ENCODE measurements around the gene TOX2.

TOX2 gene

GRCh38 chr20:44084439-44084838 is 169.8 kb downstream of the TOX2 start:
- no peaks in the 10 kb centered on the region for H3K9me3 ChIP-seq (ENCODE audit: severe bottlenecking)
- H3K4me1 ChIP-seq (ENCODE audit: insufficient read depth, poor library complexity, severe bottlenecking) = peaks cover 7% of the 10 kb centered on the region
- no peak overlapping the region for H3K27ac ChIP-seq (ENCODE audit: poor library complexity, severe bottlenecking)
- H3K36me3 ChIP-seq (ENCODE audit: low read depth) = no peaks in the 10 kb centered on the region
- no peak for DNase-seq (ENCODE audit: low spot score)
- H3K4me3 ChIP-seq (ENCODE audit: severe bottlenecking) = no peak overlapping the region
- no peaks in the 10 kb centered on the region for H3K27me3 ChIP-seq (ENCODE audit: insufficient read depth, poor library complexity, severe bottlenecking)
- TF ChIP-seq, protein P1, sequence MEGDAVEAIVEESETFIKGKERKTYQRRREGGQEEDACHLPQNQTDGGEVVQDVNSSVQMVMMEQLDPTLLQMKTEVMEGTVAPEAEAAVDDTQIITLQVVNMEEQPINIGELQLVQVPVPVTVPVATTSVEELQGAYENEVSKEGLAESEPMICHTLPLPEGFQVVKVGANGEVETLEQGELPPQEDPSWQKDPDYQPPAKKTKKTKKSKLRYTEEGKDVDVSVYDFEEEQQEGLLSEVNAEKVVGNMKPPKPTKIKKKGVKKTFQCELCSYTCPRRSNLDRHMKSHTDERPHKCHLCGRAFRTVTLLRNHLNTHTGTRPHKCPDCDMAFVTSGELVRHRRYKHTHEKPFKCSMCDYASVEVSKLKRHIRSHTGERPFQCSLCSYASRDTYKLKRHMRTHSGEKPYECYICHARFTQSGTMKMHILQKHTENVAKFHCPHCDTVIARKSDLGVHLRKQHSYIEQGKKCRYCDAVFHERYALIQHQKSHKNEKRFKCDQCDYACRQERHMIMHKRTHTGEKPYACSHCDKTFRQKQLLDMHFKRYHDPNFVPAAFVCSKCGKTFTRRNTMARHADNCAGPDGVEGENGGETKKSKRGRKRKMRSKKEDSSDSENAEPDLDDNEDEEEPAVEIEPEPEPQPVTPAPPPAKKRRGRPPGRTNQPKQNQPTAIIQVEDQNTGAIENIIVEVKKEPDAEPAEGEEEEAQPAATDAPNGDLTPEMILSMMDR (IDR thresholded peaks at IDR 0.05; ENCODE audit: poor library complexity, severe bottlenecking) = no peak
- no peak for ATAC-seq (ENCODE audit: low read depth)

DNA sequence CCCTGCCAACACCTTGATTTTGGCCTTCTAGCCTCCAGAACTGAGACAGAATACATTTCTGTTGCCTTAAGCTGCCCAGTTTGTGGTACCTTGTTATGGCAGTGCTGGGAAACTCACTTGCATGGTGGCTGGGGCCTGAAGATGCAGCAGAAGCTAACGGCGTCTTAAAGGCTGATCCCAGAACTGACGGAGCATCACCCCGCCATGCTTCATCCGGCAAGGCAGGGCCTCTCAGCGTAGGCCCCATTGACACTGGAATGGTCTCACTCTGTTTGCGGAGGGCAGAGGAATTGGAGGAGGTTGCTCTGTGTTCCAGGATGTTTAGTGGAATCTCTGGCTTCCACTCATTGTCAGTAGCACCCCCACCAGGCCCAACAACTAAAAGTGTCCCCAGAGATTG is 170.2 kb downstream of the TOX2 start:
- H3K27me3 ChIP-seq (ENCODE audit: insufficient read depth, poor library complexity, severe bottlenecking) = no peaks in the 10 kb centered on the region
- ATAC-seq (ENCODE audit: low read depth) = no peak
- peak; percentile 67 for DNase-seq (ENCODE audit: low spot score)

GRCh38 chr20:44085616-44086434 is 171.2 kb downstream of the TOX2 start:
- TF ChIP-seq, protein P1 (IDR thresholded peaks at IDR 0.05; ENCODE audit: poor library complexity, severe bottlenecking) = no peak
- no peak overlapping the region for H3K4me3 ChIP-seq (ENCODE audit: severe bottlenecking)
- no peaks in the 10 kb centered on the region for H3K27me3 ChIP-seq (ENCODE audit: insufficient read depth, poor library complexity, severe bottlenecking)
- ATAC-seq (ENCODE audit: low read depth) = no peak
- DNase-seq (ENCODE audit: low spot score) = peak; percentile 77
- H3K27ac ChIP-seq (ENCODE audit: poor library complexity, severe bottlenecking) = no peak overlapping the region
- peaks cover 21% of the 10 kb centered on the region for H3K4me1 ChIP-seq (ENCODE audit: insufficient read depth, poor library complexity, severe bottlenecking)
- no peaks in the 10 kb centered on the region for H3K9me3 ChIP-seq (ENCODE audit: severe bottlenecking)
- H3K36me3 ChIP-seq (ENCODE audit: low read depth) = no peaks in the 10 kb centered on the region

More for the DNA sequence above, 170.2 kb downstream of the TOX2 start:
- Histone ChIP-seq H3K4me3 (ENCODE audit: severe bottlenecking) (no peak overlapping the region), H3K9me3 (ENCODE audit: severe bottlenecking) (no peaks in the 10 kb centered on the region), H3K4me1 (ENCODE audit: insufficient read depth, poor library complexity, severe bottlenecking) (peaks cover 12% of the 10 kb centered on the region), H3K27ac (ENCODE audit: poor library complexity, severe bottlenecking) (no peak overlapping the region), H3K36me3 (ENCODE audit: low read depth) (no peaks in the 10 kb centered on the region)
- TF ChIP-seq, protein P1 (IDR thresholded peaks at IDR 0.05; ENCODE audit: poor library complexity, severe bottlenecking) = no peak

DNA sequence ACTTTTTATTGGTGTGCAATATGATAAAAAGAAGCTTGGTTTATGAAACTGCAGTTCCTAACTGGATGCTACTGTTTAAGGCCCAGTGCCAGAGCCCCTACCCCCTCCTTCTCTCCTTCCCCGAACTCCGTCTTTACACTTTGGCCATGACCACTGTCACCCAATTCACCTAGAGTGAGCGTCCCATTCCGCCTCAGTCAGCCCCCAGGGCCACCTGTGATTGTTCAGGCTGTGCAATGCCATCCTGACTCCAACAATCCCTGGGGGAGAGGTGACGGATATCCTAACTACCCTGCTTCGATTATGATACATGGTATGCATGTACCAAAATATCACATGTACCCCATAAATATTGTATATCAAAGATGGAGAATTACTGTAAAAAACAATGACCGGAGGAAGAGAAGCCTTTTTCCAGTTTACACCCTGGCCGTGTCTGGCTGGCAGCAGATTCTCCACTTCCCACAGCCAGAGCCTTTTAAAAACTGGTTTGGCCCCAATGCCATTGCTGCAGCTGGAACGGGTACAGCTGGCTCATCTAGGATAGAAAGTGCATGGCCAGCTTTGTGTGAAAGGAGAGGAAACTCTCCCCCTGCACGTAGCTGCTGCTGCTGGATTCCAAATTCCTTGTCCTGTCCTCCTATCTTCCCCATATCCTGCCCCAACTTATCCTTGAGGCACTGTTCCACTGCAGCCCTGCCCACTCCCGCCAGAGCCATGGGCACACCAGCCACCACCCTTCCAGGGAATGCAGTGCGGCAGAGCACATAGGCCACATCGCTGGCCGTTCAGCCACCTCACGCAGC is 172.6 kb downstream of the TOX2 start:
- Histone ChIP-seq H3K27ac (ENCODE audit: poor library complexity, severe bottlenecking) (no peak overlapping the region), H3K9me3 (ENCODE audit: severe bottlenecking) (no peaks in the 10 kb centered on the region), H3K4me3 (ENCODE audit: severe bottlenecking) (no peak overlapping the region), H3K36me3 (ENCODE audit: low read depth) (no peaks in the 10 kb centered on the region), H3K27me3 (ENCODE audit: insufficient read depth, poor library complexity, severe bottlenecking) (no peaks in the 10 kb centered on the region), H3K4me1 (ENCODE audit: insufficient read depth, poor library complexity, severe bottlenecking) (peaks cover 24% of the 10 kb centered on the region)
- DNase-seq (ENCODE audit: low spot score) (peak; percentile 73), ATAC-seq (ENCODE audit: low read depth) (no peak)
- TF ChIP-seq, protein P1 (IDR thresholded peaks at IDR 0.05; ENCODE audit: poor library complexity, severe bottlenecking) = no peak
